Measurements from ENCODE around the gene ACTL10.
"Not testable (repeated sequence)": the region's sequence is repeated elsewhere in the genome, so short reads cannot be mapped to it uniquely, and the experiment has no call there.

Gene ACTL10

GRCh38 chr20:33693741-33694638 is 27.2 kb downstream of the ACTL10 start:
- no peak for DNase-seq (ENCODE audit: low read depth in 2 of 2)

GRCh38 chr20:33694639-33695012 is 27.9 kb downstream of the ACTL10 start:
- DNase-seq (ENCODE audit: low read depth in 2 of 2): no peak

- DNase-seq (ENCODE audit: low read depth in 2 of 2): no peak
Measured at GRCh38 chr20:33696448-33696847, 29.7 kb downstream of the ACTL10 start.

GRCh38 chr20:33697129-33697528 is 30.4 kb downstream of the ACTL10 start:
- DNase-seq (ENCODE audit: low read depth in 2 of 2): no peak

- DNase-seq (ENCODE audit: low read depth in 2 of 2): not testable (repeated sequence)
Measured at GRCh38 chr20:33698966-33699365, 32.2 kb downstream of the ACTL10 start.

- DNase-seq (ENCODE audit: low read depth in 2 of 2): not testable (repeated sequence)
Measured at GRCh38 chr20:33700696-33701441, 34.1 kb downstream of the ACTL10 start.

- no peak for DNase-seq (ENCODE audit: low read depth in 2 of 2)
Measured at GRCh38 chr20:33701629-33702450, 35.1 kb downstream of the ACTL10 start.

GRCh38 chr20:33702861-33703260 is 36.1 kb downstream of the ACTL10 start:
- DNase-seq (ENCODE audit: low read depth in 2 of 2): no peak

- no peak for DNase-seq (ENCODE audit: low read depth in 2 of 2)
Measured at GRCh38 chr20:33703498-33704137, 36.9 kb downstream of the ACTL10 start.

- no peak for DNase-seq (ENCODE audit: low read depth in 2 of 2)
Measured at GRCh38 chr20:33704197-33704924, 37.6 kb downstream of the ACTL10 start.

GRCh38 chr20:33707668-33708067 is 40.9 kb downstream of the ACTL10 start:
- DNase-seq (ENCODE audit: low read depth in 2 of 2): no peak

- no peak for DNase-seq (ENCODE audit: low read depth in 2 of 2)
Measured at GRCh38 chr20:33709398-33709797, 42.7 kb downstream of the ACTL10 start.

- DNase-seq (ENCODE audit: low read depth in 2 of 2): no peak
Measured at GRCh38 chr20:33709905-33710541, 43.3 kb downstream of the ACTL10 start.

- DNase-seq (ENCODE audit: low read depth in 2 of 2): no peak
Measured at GRCh38 chr20:33710681-33711445, 44.1 kb downstream of the ACTL10 start.

GRCh38 chr20:33711446-33711738 is 44.6 kb downstream of the ACTL10 start:
- no peak for DNase-seq (ENCODE audit: low read depth in 2 of 2)

- no peak for DNase-seq (ENCODE audit: low read depth in 2 of 2)
Measured at GRCh38 chr20:33713865-33714367, 47.2 kb downstream of the ACTL10 start.

GRCh38 chr20:33716498-33716897 is 49.8 kb downstream of the ACTL10 start:
- no peak for DNase-seq (ENCODE audit: low read depth in 2 of 2)
